HepG2 (cell line): Measurements from ENCODE around the gene NPDC1. TPM values are rescaled to one million over a fixed set of nuclear protein-coding genes. Genes with fewer than 3 reads are reported as not detected.
A peak's percentile ranks its signal among the peaks of the same experiment; 100 is the strongest.

Source experiments
- BRD4 ChIP-seq: sonication (generic); formaldehyde crosslinking; IDR thresholded peaks from 2 replicates; pipeline ENCODE4 v1.4.0; 2020; ENCODE audit warnings: missing genetic modification reagents
- DNMT1 ChIP-seq: sonication (generic); formaldehyde crosslinking; IDR thresholded peaks from 2 replicates; pipeline ENCODE4 v1.5.1; 2020; ENCODE audit warnings: mild to moderate bottlenecking, missing genetic modification reagents
- FOXP1 ChIP-seq, 2 experiments: fragments of 450-650 bp in 1 of 2; IDR thresholded peaks; 2 replicates each; pipeline ENCODE4 v1.6.1; 2017 to 2018; ENCODE audit warnings: antibody characterized with exemption in 1 of 2
- GMEB2 ChIP-seq: IDR thresholded peaks from 2 replicates; pipeline ENCODE4 v1.6.1; 2016; ENCODE audit warnings: missing biosample characterization, missing genetic modification reagents, low read depth
- HNF4A ChIP-seq: sonication (generic); formaldehyde crosslinking; IDR thresholded peaks from 2 replicates; pipeline ENCODE4 v1.4.0; 2020; ENCODE audit warnings: missing genetic modification reagents
- HOXA7 ChIP-seq: sonication (generic); formaldehyde crosslinking; IDR thresholded peaks from 2 replicates; pipeline ENCODE4 v1.8.1; 2022; ENCODE audit warnings: mild to moderate bottlenecking, missing genetic modification reagents, moderate library complexity
- KLF16 ChIP-seq, 2 experiments: sonication (generic) in 1 of 2; formaldehyde crosslinking in 1 of 2; IDR thresholded peaks; 2 replicates each; pipeline versions ENCODE4 v1.6.1 to v1.8.0; 2016 to 2023; ENCODE audit warnings: missing genetic modification reagents in 2 of 2, missing compliant biosample characterization in 1 of 2
- NFIB ChIP-seq: sonication (generic); formaldehyde crosslinking; IDR thresholded peaks from 2 replicates; pipeline ENCODE4 v1.9.0; 2021; ENCODE audit warnings: missing genetic modification reagents, mild to moderate bottlenecking, borderline replicate concordance
- SPEN ChIP-seq: sonication (generic); formaldehyde crosslinking; IDR thresholded peaks from 2 replicates; pipeline ENCODE4 v1.5.1; 2020; ENCODE audit warnings: low read depth, mild to moderate bottlenecking, missing genetic modification reagents
- SRSF1 ChIP-seq: fragments of 200-400 bp; formaldehyde crosslinking; optimal IDR thresholded peaks from 2 replicates; pipeline ENCODE3; 2017; ENCODE audit warnings: mild to moderate bottlenecking, low read depth, low read length, moderate library complexity
- STAT6 ChIP-seq: sonication (generic); formaldehyde crosslinking; IDR thresholded peaks from 2 replicates; pipeline ENCODE4 v1.4.0; 2020; ENCODE audit warnings: missing genetic modification reagents, mild to moderate bottlenecking, borderline replicate concordance
- TFDP1 ChIP-seq: IDR thresholded peaks from 2 replicates; pipeline ENCODE4 v1.6.1; 2016; ENCODE audit warnings: missing compliant biosample characterization, missing genetic modification reagents, borderline replicate concordance
- YEATS2 ChIP-seq: sonication (generic); formaldehyde crosslinking; IDR thresholded peaks from 2 replicates; pipeline ENCODE4 v1.4.0; 2020; ENCODE audit warnings: missing genetic modification reagents, borderline replicate concordance
- ZHX2 ChIP-seq, 2 experiments: sonication (generic) in 1 of 2; formaldehyde crosslinking in 1 of 2; IDR thresholded peaks; 2 replicates each; pipeline versions ENCODE4 v1.6.1 to v1.9.0; 2014 to 2022; ENCODE audit warnings: antibody characterized with exemption in 1 of 2, borderline replicate concordance in 1 of 2, inconsistent platforms in 1 of 2, low read depth in 1 of 2, missing genetic modification reagents in 1 of 2
- ZKSCAN5 ChIP-seq: sonication (generic); formaldehyde crosslinking; IDR thresholded peaks from 2 replicates; pipeline ENCODE4 v1.5.1; 2020; ENCODE audit warnings: mild to moderate bottlenecking, missing genetic modification reagents
- ZNF564 ChIP-seq: sonication (generic); formaldehyde crosslinking; IDR thresholded peaks from 2 replicates; pipeline ENCODE4 v1.8.1; 2023; ENCODE audit warnings: mild to moderate bottlenecking, missing genetic modification reagents
- polyA plus RNA-seq, 8 experiments: library from polyadenylated mRNA; depleted of rRNA in 3 of 8; stranded (reverse) in 7 of 8; unstranded in 1 of 8; fragments of >200 nt; fragmentation: Illumina TruSeq in 4 of 8; extraction: Trizol in 4 of 8; gene quantifications; 2 replicates each; pipeline versions ENCODE4 v1.2.1 to v1.2.3, GENCODE V29; 2011 to 2016; ENCODE audit warnings: low read depth in 4 of 8, missing spikeins in 1 of 8, mixed read lengths in 1 of 8; ENCODE audit not compliant: insufficient read depth in 1 of 8
- total RNA-seq, 5 experiments: library from RNA; depleted of rRNA; stranded (reverse); fragments of >200 nt; fragmentation: Illumina TruSeq; extraction: Trizol; gene quantifications; 2 replicates each; pipeline ENCODE4 v1.2.3, GENCODE V29; 2016; ENCODE audit warnings: low read depth in 1 of 5

NPDC1 gene
- total and polyA plus RNA-seq, 2 of the 13 experiments (the other 11 are each of a cell fraction or from before 2014, with no cell fraction given) = 0.84 to 5.4 TPM

- TF ChIP-seq TFDP1 (CRISPR knock-in tag) (no peak), STAT6 (CRISPR knock-in tag) (no peak), DNMT1 (CRISPR knock-in tag) (no peak), SPEN (CRISPR knock-in tag) (0 out of 2 replicates have a peak, but pooled peaks have one; percentile 8), ZHX2 (IDR thresholded peaks at IDR 0.05; ENCODE audit: low read depth) (no peak), ZHX2 (CRISPR knock-in tag; IDR thresholded peaks at IDR 0.05; ENCODE audit: borderline replicate concordance) (no peak; the same call in 1 of the 2 replicates), SRSF1 (peak; percentile 72), ZKSCAN5 (CRISPR knock-in tag) (no peak), BRD4 (no peak), YEATS2 (CRISPR knock-in tag) (no peak), NFIB (CRISPR knock-in tag) (no peak), GMEB2 (CRISPR knock-in tag) (no peak), FOXP1 (IDR thresholded peaks at IDR 0.05) (no peak), FOXP1 (CRISPR knock-in tag; IDR thresholded peaks at IDR 0.05) (no peak), KLF16 (CRISPR knock-in tag; IDR thresholded peaks at IDR 0.05) (0 out of 4 replicates have a peak, but pooled peaks of 1 of the 2 experiments have one; percentile 12), HOXA7 (CRISPR knock-in tag) (0 out of 2 replicates have a peak, but pooled peaks have one; percentile 40), HNF4A (CRISPR knock-in tag) (peak; percentile 90), ZNF564 (CRISPR knock-in tag) (no peak; the same call in 1 of the 2 replicates)
These were observed 9.0 kb upstream of the NPDC1 start (continued) for GRCh38 chr9:137054932-137055384.
